Mammary epithelial cell (primary cell): Measurements from ENCODE around the gene SLC25A51.

Experiments used
- EZH2 ChIP-seq: IDR thresholded peaks from 2 replicates; pipeline ENCODE4 v1.6.1; 2012; ENCODE audit warnings: low read length, inconsistent platforms, borderline replicate concordance
- TF ChIP-seq, protein P1 (sequence below), 2 donors: IDR thresholded peaks in 1 of 2; conservative IDR thresholded peaks in 1 of 2; 2 replicates each; pipeline ENCODE4 v1.5.1; 2011 to 2012; ENCODE audit warnings: inconsistent platforms in 2 of 2, low read length in 2 of 2, mild to moderate bottlenecking in 2 of 2, control low read depth in 1 of 2, low read depth in 1 of 2; ENCODE audit not compliant: insufficient read depth in 1 of 2; ENCODE audit errors: extremely low read depth in 1 of 2

DNA sequence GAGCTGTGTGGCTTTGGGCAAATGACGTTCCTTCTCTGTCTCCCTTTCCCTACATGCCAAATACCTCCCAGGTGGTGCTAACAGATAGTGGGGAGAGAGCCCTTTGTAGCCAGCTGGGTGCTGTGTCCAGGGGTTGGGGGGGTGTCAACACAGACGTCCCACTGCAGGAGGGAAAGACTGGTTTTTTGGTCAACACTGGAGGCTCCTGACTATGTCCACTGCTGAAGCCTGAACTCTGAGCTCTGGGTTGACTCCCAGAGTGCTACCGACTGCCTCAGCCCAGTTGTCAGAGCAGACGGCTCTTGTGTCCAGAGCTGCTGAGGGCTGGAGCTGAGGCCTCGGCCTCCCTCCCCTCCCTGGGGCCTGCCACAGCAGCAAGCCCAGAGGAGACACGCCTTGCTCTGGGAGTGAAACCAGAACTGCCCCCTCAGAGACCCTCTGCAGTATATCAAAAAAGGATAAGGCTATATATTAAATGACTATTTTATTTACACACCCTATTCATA is 14.8 kb upstream of the SLC25A51 start:
- no peak for TF ChIP-seq EZH2
- TF ChIP-seq, protein P1, sequence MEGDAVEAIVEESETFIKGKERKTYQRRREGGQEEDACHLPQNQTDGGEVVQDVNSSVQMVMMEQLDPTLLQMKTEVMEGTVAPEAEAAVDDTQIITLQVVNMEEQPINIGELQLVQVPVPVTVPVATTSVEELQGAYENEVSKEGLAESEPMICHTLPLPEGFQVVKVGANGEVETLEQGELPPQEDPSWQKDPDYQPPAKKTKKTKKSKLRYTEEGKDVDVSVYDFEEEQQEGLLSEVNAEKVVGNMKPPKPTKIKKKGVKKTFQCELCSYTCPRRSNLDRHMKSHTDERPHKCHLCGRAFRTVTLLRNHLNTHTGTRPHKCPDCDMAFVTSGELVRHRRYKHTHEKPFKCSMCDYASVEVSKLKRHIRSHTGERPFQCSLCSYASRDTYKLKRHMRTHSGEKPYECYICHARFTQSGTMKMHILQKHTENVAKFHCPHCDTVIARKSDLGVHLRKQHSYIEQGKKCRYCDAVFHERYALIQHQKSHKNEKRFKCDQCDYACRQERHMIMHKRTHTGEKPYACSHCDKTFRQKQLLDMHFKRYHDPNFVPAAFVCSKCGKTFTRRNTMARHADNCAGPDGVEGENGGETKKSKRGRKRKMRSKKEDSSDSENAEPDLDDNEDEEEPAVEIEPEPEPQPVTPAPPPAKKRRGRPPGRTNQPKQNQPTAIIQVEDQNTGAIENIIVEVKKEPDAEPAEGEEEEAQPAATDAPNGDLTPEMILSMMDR (conservative IDR thresholded peaks at IDR 0.05 in 1 of 2, IDR thresholded peaks at IDR 0.05 in 1 of 2; ENCODE audit: extremely low read depth in 1 of 2, insufficient read depth in 1 of 2, low read depth in 1 of 2, low read length in 2 of 2): no peak
